GM12878 (cell line): ENCODE measurements around the gene PRSS27. TPM values are rescaled to one million over a fixed set of nuclear protein-coding genes. Genes with fewer than 3 reads are reported as not detected.
A peak's percentile ranks its signal among the peaks of the same experiment; 100 is the strongest.

ENCODE experiments used
- CHD2 ChIP-seq: IDR thresholded peaks from 2 replicates; pipeline ENCODE4 v1.6.1; 2011; ENCODE audit warnings: low read depth, low read length, improper control_type of control experiment, borderline replicate concordance
- EGR1 ChIP-seq, 2 experiments: IDR thresholded peaks; 1 replicate in 1 of 2; 2 replicates in 1 of 2; pipeline ENCODE4 v1.6.1; 2011 to 2012; ENCODE audit warnings: low read depth in 2 of 2, low read length in 2 of 2, borderline replicate concordance in 1 of 2, mild to moderate bottlenecking in 1 of 2, moderate library complexity in 1 of 2
- HDAC2 ChIP-seq: fragments of 200-600 bp; sonication (generic); IDR thresholded peaks from 2 replicates; pipeline ENCODE4 v1.6.1; 2017
- IKZF1 ChIP-seq: fragments of 450-650 bp; conservative IDR thresholded peaks from 2 replicates; pipeline ENCODE4 v1.6.1; 2017; ENCODE audit warnings: antibody characterized with exemption, mild to moderate bottlenecking
- NFIC ChIP-seq: IDR thresholded peaks from 2 replicates; pipeline ENCODE4 v1.6.1; 2012; ENCODE audit warnings: low read depth, mild to moderate bottlenecking, inconsistent platforms, low read length, moderate library complexity
- PAX8 ChIP-seq: fragments of 450-650 bp; IDR thresholded peaks from 2 replicates; pipeline ENCODE4 v1.6.1; 2017; ENCODE audit warnings: mild to moderate bottlenecking, moderate library complexity
- POLR2AphosphoS2 ChIP-seq: IDR thresholded peaks from 2 replicates; pipeline ENCODE4 v1.6.1; 2011; ENCODE audit warnings: low read depth, mild to moderate bottlenecking, low read length, improper control_type of control experiment, moderate library complexity
- ZNF217 ChIP-seq: fragments of 450-650 bp; IDR thresholded peaks from 2 replicates; pipeline ENCODE4 v1.6.1; 2017; ENCODE audit warnings: antibody characterized with exemption, mild to moderate bottlenecking
- polyA plus RNA-seq, 11 experiments: library from polyadenylated mRNA; depleted of rRNA in 4 of 11; unstranded in 6 of 11; stranded (reverse) in 5 of 11; fragments of >200 nt; fragmentation: Nextera tagmentation in 4 of 11; fragmentation: Illumina TruSeq in 1 of 11; extraction: Ambion mirVana in 4 of 11; extraction: Trizol in 1 of 11; gene quantifications; 1 replicate in 1 of 11; 2 replicates in 10 of 11; pipeline versions ENCODE4 v1.2.1 to v1.2.3, GENCODE V29; 2011 to 2016; ENCODE audit warnings: inconsistent platforms in 2 of 11, missing spikeins in 2 of 11, low read depth in 1 of 11
- total RNA-seq, 4 experiments: library from RNA; depleted of rRNA in 3 of 4; stranded (reverse); fragments of >200 nt in 3 of 4; fragmentation: Illumina TruSeq in 1 of 4; extraction: Trizol in 1 of 4; gene quantifications; 2 replicates each; pipeline versions ENCODE4 v1.2.1 to v1.2.3, GENCODE V29; 2013 to 2021
- TF ChIP-seq, protein P1 (sequence below): fragments of 450-650 bp; IDR thresholded peaks from 2 replicates; pipeline ENCODE4 v1.6.1; 2017; ENCODE audit warnings: antibody characterized with exemption, mild to moderate bottlenecking, moderate library complexity
- TF ChIP-seq, protein P2 (sequence below): fragments of 450-650 bp; IDR thresholded peaks from 2 replicates; pipeline ENCODE4 v1.6.1; 2017; ENCODE audit warnings: mild to moderate bottlenecking
- TF ChIP-seq, protein P3 (sequence below): fragments of 450-650 bp; IDR thresholded peaks from 2 replicates; pipeline ENCODE4 v1.6.1; 2017; ENCODE audit warnings: mild to moderate bottlenecking, low read depth, inconsistent platforms; ENCODE audit not compliant: poor library complexity, severe bottlenecking
- TF ChIP-seq, protein P4 (sequence below): IDR thresholded peaks from 2 replicates; pipeline ENCODE4 v1.6.1; 2012; ENCODE audit warnings: mild to moderate bottlenecking, low read depth, low read length
- TF ChIP-seq, protein P5 (sequence below): IDR thresholded peaks from 2 replicates; pipeline ENCODE4 v1.6.1; 2012; ENCODE audit warnings: low read depth, low read length, improper control_type of control experiment

Gene PRSS27
- total and polyA plus RNA-seq, 10 of the 15 experiments (the other 5 are each of a cell fraction or from before 2014, with no cell fraction given): 0.18 to 1.8 (median 0.51) TPM; not detected in 2

DNA sequence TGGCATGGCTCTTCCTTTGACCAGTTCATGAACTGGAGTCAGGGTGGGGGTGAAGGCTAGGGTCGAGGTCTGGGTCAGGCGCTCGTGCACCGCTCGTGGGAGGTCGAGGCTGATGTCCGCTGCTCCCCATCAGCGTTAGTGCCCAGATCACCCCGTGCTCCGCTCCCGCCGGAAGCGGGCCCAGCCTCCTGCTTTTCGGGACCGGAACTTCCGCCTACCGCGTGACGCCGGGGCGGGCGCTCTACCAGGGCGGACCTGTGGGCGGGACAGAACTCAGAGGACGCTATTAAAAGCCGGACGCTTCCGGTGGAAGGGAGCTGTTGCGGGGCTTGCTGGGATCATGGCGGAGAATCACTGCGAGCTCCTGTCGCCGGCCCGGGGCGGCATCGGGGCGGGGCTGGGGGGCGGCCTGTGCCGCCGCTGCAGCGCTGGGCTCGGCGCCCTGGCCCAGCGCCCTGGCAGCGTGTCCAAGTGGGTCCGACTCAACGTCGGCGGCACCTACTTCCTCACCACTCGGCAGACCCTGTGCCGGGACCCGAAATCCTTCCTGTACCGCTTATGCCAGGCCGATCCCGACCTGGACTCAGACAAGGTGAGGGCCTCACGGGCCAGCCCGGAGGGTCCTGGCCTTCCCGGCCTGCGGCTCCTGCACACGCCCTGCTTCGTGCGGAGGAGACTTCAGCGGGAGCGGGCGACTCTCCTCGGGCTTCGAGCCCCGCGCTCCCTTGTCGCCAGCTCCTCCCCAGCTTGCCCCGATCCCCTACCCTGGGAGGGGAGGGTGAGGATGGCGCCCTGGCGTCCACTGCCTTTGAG, 37.6 kb downstream of the PRSS27 start, which contains the start of gene KCTD5 (continued):
- TF ChIP-seq, protein P1, sequence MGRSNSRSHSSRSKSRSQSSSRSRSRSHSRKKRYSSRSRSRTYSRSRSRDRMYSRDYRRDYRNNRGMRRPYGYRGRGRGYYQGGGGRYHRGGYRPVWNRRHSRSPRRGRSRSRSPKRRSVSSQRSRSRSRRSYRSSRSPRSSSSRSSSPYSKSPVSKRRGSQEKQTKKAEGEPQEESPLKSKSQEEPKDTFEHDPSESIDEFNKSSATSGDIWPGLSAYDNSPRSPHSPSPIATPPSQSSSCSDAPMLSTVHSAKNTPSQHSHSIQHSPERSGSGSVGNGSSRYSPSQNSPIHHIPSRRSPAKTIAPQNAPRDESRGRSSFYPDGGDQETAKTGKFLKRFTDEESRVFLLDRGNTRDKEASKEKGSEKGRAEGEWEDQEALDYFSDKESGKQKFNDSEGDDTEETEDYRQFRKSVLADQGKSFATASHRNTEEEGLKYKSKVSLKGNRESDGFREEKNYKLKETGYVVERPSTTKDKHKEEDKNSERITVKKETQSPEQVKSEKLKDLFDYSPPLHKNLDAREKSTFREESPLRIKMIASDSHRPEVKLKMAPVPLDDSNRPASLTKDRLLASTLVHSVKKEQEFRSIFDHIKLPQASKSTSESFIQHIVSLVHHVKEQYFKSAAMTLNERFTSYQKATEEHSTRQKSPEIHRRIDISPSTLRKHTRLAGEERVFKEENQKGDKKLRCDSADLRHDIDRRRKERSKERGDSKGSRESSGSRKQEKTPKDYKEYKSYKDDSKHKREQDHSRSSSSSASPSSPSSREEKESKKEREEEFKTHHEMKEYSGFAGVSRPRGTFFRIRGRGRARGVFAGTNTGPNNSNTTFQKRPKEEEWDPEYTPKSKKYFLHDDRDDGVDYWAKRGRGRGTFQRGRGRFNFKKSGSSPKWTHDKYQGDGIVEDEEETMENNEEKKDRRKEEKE: no peak
- TF ChIP-seq HDAC2: no peak
- TF ChIP-seq, protein P2, sequence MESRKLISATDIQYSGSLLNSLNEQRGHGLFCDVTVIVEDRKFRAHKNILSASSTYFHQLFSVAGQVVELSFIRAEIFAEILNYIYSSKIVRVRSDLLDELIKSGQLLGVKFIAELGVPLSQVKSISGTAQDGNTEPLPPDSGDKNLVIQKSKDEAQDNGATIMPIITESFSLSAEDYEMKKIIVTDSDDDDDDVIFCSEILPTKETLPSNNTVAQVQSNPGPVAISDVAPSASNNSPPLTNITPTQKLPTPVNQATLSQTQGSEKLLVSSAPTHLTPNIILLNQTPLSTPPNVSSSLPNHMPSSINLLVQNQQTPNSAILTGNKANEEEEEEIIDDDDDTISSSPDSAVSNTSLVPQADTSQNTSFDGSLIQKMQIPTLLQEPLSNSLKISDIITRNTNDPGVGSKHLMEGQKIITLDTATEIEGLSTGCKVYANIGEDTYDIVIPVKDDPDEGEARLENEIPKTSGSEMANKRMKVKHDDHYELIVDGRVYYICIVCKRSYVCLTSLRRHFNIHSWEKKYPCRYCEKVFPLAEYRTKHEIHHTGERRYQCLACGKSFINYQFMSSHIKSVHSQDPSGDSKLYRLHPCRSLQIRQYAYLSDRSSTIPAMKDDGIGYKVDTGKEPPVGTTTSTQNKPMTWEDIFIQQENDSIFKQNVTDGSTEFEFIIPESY: no peak
- TF ChIP-seq PAX8: no peak
- peak; percentile 74 for TF ChIP-seq POLR2AphosphoS2
- TF ChIP-seq, protein P3, sequence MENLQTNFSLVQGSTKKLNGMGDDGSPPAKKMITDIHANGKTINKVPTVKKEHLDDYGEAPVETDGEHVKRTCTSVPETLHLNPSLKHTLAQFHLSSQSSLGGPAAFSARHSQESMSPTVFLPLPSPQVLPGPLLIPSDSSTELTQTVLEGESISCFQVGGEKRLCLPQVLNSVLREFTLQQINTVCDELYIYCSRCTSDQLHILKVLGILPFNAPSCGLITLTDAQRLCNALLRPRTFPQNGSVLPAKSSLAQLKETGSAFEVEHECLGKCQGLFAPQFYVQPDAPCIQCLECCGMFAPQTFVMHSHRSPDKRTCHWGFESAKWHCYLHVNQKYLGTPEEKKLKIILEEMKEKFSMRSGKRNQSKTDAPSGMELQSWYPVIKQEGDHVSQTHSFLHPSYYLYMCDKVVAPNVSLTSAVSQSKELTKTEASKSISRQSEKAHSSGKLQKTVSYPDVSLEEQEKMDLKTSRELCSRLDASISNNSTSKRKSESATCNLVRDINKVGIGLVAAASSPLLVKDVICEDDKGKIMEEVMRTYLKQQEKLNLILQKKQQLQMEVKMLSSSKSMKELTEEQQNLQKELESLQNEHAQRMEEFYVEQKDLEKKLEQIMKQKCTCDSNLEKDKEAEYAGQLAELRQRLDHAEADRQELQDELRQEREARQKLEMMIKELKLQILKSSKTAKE: no peak
- TF ChIP-seq ZNF217: no peak
- peak; percentile 77 to 88 for TF ChIP-seq EGR1 (IDR thresholded peaks at IDR 0.05; ENCODE audit: borderline replicate concordance in 1 of 2, low read depth in 2 of 2, low read length in 2 of 2)
- TF ChIP-seq, protein P4, sequence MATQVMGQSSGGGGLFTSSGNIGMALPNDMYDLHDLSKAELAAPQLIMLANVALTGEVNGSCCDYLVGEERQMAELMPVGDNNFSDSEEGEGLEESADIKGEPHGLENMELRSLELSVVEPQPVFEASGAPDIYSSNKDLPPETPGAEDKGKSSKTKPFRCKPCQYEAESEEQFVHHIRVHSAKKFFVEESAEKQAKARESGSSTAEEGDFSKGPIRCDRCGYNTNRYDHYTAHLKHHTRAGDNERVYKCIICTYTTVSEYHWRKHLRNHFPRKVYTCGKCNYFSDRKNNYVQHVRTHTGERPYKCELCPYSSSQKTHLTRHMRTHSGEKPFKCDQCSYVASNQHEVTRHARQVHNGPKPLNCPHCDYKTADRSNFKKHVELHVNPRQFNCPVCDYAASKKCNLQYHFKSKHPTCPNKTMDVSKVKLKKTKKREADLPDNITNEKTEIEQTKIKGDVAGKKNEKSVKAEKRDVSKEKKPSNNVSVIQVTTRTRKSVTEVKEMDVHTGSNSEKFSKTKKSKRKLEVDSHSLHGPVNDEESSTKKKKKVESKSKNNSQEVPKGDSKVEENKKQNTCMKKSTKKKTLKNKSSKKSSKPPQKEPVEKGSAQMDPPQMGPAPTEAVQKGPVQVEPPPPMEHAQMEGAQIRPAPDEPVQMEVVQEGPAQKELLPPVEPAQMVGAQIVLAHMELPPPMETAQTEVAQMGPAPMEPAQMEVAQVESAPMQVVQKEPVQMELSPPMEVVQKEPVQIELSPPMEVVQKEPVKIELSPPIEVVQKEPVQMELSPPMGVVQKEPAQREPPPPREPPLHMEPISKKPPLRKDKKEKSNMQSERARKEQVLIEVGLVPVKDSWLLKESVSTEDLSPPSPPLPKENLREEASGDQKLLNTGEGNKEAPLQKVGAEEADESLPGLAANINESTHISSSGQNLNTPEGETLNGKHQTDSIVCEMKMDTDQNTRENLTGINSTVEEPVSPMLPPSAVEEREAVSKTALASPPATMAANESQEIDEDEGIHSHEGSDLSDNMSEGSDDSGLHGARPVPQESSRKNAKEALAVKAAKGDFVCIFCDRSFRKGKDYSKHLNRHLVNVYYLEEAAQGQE: peak; percentile 49; the same call in 1 of the 2 replicates
- peak; percentile 92 for TF ChIP-seq IKZF1
- peak; percentile 89 for TF ChIP-seq CHD2
- TF ChIP-seq NFIC: no peak
- TF ChIP-seq, protein P5, sequence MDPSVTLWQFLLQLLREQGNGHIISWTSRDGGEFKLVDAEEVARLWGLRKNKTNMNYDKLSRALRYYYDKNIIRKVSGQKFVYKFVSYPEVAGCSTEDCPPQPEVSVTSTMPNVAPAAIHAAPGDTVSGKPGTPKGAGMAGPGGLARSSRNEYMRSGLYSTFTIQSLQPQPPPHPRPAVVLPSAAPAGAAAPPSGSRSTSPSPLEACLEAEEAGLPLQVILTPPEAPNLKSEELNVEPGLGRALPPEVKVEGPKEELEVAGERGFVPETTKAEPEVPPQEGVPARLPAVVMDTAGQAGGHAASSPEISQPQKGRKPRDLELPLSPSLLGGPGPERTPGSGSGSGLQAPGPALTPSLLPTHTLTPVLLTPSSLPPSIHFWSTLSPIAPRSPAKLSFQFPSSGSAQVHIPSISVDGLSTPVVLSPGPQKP: peak; percentile 98
